DND-41 (cell line): ENCODE data around the gene NUDT6.

Experiments
- EZH2 ChIP-seq: IDR thresholded peaks from 3 replicates; pipeline ENCODE4 v1.6.1; 2012; ENCODE audit warnings: borderline replicate concordance, low read depth, mild to moderate bottlenecking, moderate library complexity, low read length, inconsistent platforms; ENCODE audit not compliant: severe bottlenecking
- TF ChIP-seq, protein P1 (sequence below): IDR thresholded peaks from 2 replicates; pipeline ENCODE4 v1.5.1; 2012; ENCODE audit warnings: borderline replicate concordance, low read length, moderate library complexity, mild to moderate bottlenecking; ENCODE audit not compliant: poor library complexity, severe bottlenecking; ENCODE audit errors: extremely low read depth

DNA sequence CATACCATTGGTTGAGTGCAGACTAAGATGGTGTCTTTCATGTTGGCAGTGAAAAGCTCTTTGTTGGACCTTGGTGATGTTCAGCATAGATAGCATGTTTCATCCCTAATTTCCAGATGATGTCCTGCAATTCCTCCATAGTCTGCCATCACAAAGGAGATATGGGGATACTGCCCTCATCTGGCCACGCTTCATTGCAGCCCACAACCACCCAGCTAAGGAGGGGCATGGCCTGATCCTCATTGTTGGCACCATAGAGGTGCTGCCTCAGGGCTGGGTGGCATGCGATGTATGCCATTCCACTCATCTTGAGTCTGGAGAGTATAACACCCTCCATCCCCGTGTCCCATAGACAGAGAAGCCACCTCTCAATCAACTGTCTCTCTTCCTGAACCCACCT, 31.5 kb upstream of the NUDT6 start:
- no peak for TF ChIP-seq EZH2
- TF ChIP-seq, protein P1, sequence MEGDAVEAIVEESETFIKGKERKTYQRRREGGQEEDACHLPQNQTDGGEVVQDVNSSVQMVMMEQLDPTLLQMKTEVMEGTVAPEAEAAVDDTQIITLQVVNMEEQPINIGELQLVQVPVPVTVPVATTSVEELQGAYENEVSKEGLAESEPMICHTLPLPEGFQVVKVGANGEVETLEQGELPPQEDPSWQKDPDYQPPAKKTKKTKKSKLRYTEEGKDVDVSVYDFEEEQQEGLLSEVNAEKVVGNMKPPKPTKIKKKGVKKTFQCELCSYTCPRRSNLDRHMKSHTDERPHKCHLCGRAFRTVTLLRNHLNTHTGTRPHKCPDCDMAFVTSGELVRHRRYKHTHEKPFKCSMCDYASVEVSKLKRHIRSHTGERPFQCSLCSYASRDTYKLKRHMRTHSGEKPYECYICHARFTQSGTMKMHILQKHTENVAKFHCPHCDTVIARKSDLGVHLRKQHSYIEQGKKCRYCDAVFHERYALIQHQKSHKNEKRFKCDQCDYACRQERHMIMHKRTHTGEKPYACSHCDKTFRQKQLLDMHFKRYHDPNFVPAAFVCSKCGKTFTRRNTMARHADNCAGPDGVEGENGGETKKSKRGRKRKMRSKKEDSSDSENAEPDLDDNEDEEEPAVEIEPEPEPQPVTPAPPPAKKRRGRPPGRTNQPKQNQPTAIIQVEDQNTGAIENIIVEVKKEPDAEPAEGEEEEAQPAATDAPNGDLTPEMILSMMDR, result no peak
